ENCODE data around the gene KIF17. TPM values are rescaled to one million over a fixed set of nuclear protein-coding genes. Genes with fewer than 3 reads are reported as not detected.
A peak's percentile ranks its signal among the peaks of the same experiment; 100 is the strongest.

The KIF17 gene
- total RNA-seq, 2 donors from 2014 or later: 0.68 to 3.2 TPM

- no peak for ATAC-seq (ENCODE audit: insufficient number of reproducible peaks, low FRiP score, low read depth)
Measured at GRCh38 chr1:20660847-20661206, 57.0 kb downstream of the KIF17 start.

GRCh38 chr1:20660363-20660762 is 57.4 kb downstream of the KIF17 start:
- DNase-seq (ENCODE audit: low spot score): no peak
- H3K4me3 ChIP-seq: peak overlapping the region; percentile 73
- no peak for ATAC-seq (ENCODE audit: insufficient number of reproducible peaks, low FRiP score, low read depth)
- H3K27ac ChIP-seq: no peak overlapping the region
- peaks cover 13% of the 10 kb centered on the region for H3K36me3 ChIP-seq
- no peak for TF ChIP-seq CTCF (IDR thresholded peaks at IDR 0.05)
- no peaks in the 10 kb centered on the region for H3K27me3 ChIP-seq (replicated peaks; ENCODE audit: insufficient read depth)
- no peaks in the 10 kb centered on the region for H3K9me3 ChIP-seq
- H3K4me1 ChIP-seq (ENCODE audit: control insufficient read depth in 1 of 2, low read depth in 2 of 2): peaks cover 7 to 35% of the 10 kb centered on the region in 2 donors

More at GRCh38 chr1:20660847-20661206, 57.0 kb downstream of the KIF17 start:
- Histone ChIP-seq H3K4me3 (peak overlapping the region; percentile 73), H3K36me3 (peaks cover 9% of the 10 kb centered on the region), H3K27me3 (replicated peaks; ENCODE audit: insufficient read depth) (no peaks in the 10 kb centered on the region), H3K27ac (peak overlapping the region; percentile 27 to 77), H3K9me3 (no peaks in the 10 kb centered on the region), H3K4me1 (ENCODE audit: control insufficient read depth in 1 of 2, low read depth in 2 of 2) (peaks cover 7 to 35% of the 10 kb centered on the region in 2 donors)
- no peak for DNase-seq (ENCODE audit: low spot score)
- no peak for TF ChIP-seq CTCF (IDR thresholded peaks at IDR 0.05)

- DNase-seq (ENCODE audit: low spot score) (no peak), ATAC-seq (ENCODE audit: insufficient number of reproducible peaks, low FRiP score, low read depth) (no peak)
- Histone ChIP-seq H3K36me3 (peaks cover 30% of the 10 kb centered on the region), H3K27ac (no peak overlapping the region), H3K27me3 (replicated peaks; ENCODE audit: insufficient read depth) (no peaks in the 10 kb centered on the region), H3K4me1 (ENCODE audit: control insufficient read depth in 1 of 2, low read depth in 2 of 2) (peaks cover 7 to 35% of the 10 kb centered on the region in 2 donors), H3K9me3 (no peaks in the 10 kb centered on the region), H3K4me3 (no peak overlapping the region)
- TF ChIP-seq CTCF (IDR thresholded peaks at IDR 0.05): no peak
Measured at GRCh38 chr1:20658166-20658915, 59.5 kb downstream of the KIF17 start.

- Histone ChIP-seq H3K36me3 (peaks cover 40% of the 10 kb centered on the region), H3K27ac (no peak overlapping the region), H3K4me1 (ENCODE audit: control insufficient read depth in 1 of 2, low read depth in 2 of 2) (peaks cover 7 to 29% of the 10 kb centered on the region in 2 donors), H3K4me3 (no peak overlapping the region), H3K27me3 (replicated peaks; ENCODE audit: insufficient read depth) (no peaks in the 10 kb centered on the region), H3K9me3 (no peaks in the 10 kb centered on the region)
- no peak for TF ChIP-seq CTCF (IDR thresholded peaks at IDR 0.05)
- ATAC-seq (ENCODE audit: insufficient number of reproducible peaks, low FRiP score, low read depth): no peak
- DNase-seq (ENCODE audit: low spot score): no peak
Measured at GRCh38 chr1:20657024-20657423, 60.8 kb downstream of the KIF17 start.

- no peak overlapping the region for H3K27ac ChIP-seq
- no peak for TF ChIP-seq CTCF (IDR thresholded peaks at IDR 0.05)
- ATAC-seq (ENCODE audit: insufficient number of reproducible peaks, low FRiP score, low read depth) (no peak), DNase-seq (ENCODE audit: low spot score) (no peak)
- H3K9me3 ChIP-seq: no peaks in the 10 kb centered on the region
- H3K4me1 ChIP-seq (ENCODE audit: control insufficient read depth in 1 of 2, low read depth in 2 of 2): peaks cover 0 to 10% of the 10 kb centered on the region in 2 donors
- no peaks in the 10 kb centered on the region for H3K27me3 ChIP-seq (replicated peaks; ENCODE audit: insufficient read depth)
- H3K36me3 ChIP-seq: peaks cover 56% of the 10 kb centered on the region
- no peak overlapping the region for H3K4me3 ChIP-seq
Measured at GRCh38 chr1:20654104-20654690, 63.6 kb downstream of the KIF17 start.

Measured in thoracic aorta (tissue), 2 donors.